Fibroblast of lung (primary cell): Measurements from ENCODE around the gene UGGT1. TPM values are rescaled to one million over a fixed set of nuclear protein-coding genes. Genes with fewer than 3 reads are reported as not detected.

Experiments used
- DNase-seq, 2 donors: peaks; one replicate each; pipeline versions ENCODE4 v3.0.0 to v3.0.0-alpha.2; 2010; ENCODE audit warnings: low read depth in 2 of 2
- H2AFZ ChIP-seq: 2 replicates; pipeline ENCODE4 v1.5.1; 2012; ENCODE audit warnings: low read length, control low read depth, inconsistent platforms
- H3K27ac ChIP-seq: 2 replicates; pipeline ENCODE4 v1.5.1; 2011; ENCODE audit warnings: low read length, control low read depth; ENCODE audit not compliant: insufficient read depth
- H3K27me3 ChIP-seq: 2 replicates; pipeline ENCODE4 v1.5.1; 2011; ENCODE audit warnings: mild to moderate bottlenecking, low read length; ENCODE audit not compliant: control insufficient read depth, insufficient read depth
- H3K36me3 ChIP-seq: 2 replicates; pipeline ENCODE4 v1.5.1; 2011; ENCODE audit warnings: low read length; ENCODE audit not compliant: control insufficient read depth, insufficient read depth
- H3K4me1 ChIP-seq: 2 replicates; pipeline ENCODE4 v1.5.1; 2011; ENCODE audit warnings: low read length; ENCODE audit not compliant: control insufficient read depth, insufficient read depth; ENCODE audit errors: extremely low read depth
- H3K4me2 ChIP-seq: 2 replicates; pipeline ENCODE4 v1.5.1; 2011; ENCODE audit warnings: low read length, control low read depth; ENCODE audit not compliant: insufficient read depth; ENCODE audit errors: extremely low read depth
- H3K4me3 ChIP-seq, 4 experiments: fragments of 200-600 bp in 1 of 4; sonication (generic) in 1 of 4; replicated peaks in 1 of 4; 2 replicates each; pipeline ENCODE4 v1.5.1; 2011 to 2016; ENCODE audit warnings: low read length in 4 of 4, low read depth in 3 of 4, mild to moderate bottlenecking in 3 of 4, control low read depth in 2 of 4, inconsistent platforms in 1 of 4, mixed read lengths in 1 of 4; ENCODE audit not compliant: insufficient read depth in 1 of 4; ENCODE audit errors: control extremely low read depth in 1 of 4
- H3K79me2 ChIP-seq: 2 replicates; pipeline ENCODE4 v1.5.1; 2012; ENCODE audit warnings: mild to moderate bottlenecking, low read length, inconsistent platforms; ENCODE audit not compliant: control insufficient read depth, insufficient read depth
- H3K9ac ChIP-seq: 2 replicates; pipeline ENCODE4 v1.5.1; 2011; ENCODE audit warnings: mild to moderate bottlenecking, low read length, control low read depth; ENCODE audit not compliant: insufficient read depth
- H3K9me3 ChIP-seq: 2 replicates; pipeline ENCODE4 v1.5.1; 2012; ENCODE audit warnings: low read depth, low read length; ENCODE audit not compliant: control insufficient read depth, insufficient read depth
- H4K20me1 ChIP-seq: 2 replicates; pipeline ENCODE4 v1.5.1; 2011; ENCODE audit warnings: low read length; ENCODE audit not compliant: control insufficient read depth, insufficient read depth; ENCODE audit errors: extremely low read depth
- EZH2 ChIP-seq: IDR thresholded peaks from 2 replicates; pipeline ENCODE4 v1.5.1; 2012; ENCODE audit warnings: low read length, control low read depth, mild to moderate bottlenecking; ENCODE audit errors: missing control alignments
- polyA minus RNA-seq: library from RNA; depleted of rRNA, polyadenylated mRNA; stranded (reverse); fragments of >200 nt; gene quantifications from 2 replicates; pipeline ENCODE4 v1.2.3, GENCODE V29; 2011; ENCODE audit warnings: low replicate concordance
- polyA plus RNA-seq, 2 donors: library from polyadenylated mRNA; depleted of rRNA in 1 of 2; stranded (reverse) in 1 of 2; unstranded in 1 of 2; fragments of >200 nt; gene quantifications; 2 replicates each; pipeline ENCODE4 v1.2.1, GENCODE V29; 2011 to 2012; ENCODE audit warnings: missing spikeins in 1 of 2
- total RNA-seq: library from RNA; depleted of rRNA; stranded (reverse); fragments of >200 nt; gene quantifications from 2 replicates; pipeline ENCODE4 v1.2.1, GENCODE V29; 2014
- TF ChIP-seq, protein P1 (sequence below), 2 donors: IDR thresholded peaks in 1 of 2; conservative IDR thresholded peaks in 1 of 2; 1 replicate in 1 of 2; 2 replicates in 1 of 2; pipeline ENCODE4 v1.5.1; 2011 to 2012; ENCODE audit warnings: low read length in 2 of 2, control low read depth in 1 of 2, inconsistent platforms in 1 of 2, low read depth in 1 of 2, mild to moderate bottlenecking in 1 of 2

Gene UGGT1
- total RNA-seq = 62.1 and 87.9 TPM in 2 replicates
- polyA plus RNA-seq = 58.1 and 59.3 TPM in 2 replicates
- 31.8 and 39.4 TPM in 2 replicates for polyA plus RNA-seq (2012)
- polyA minus RNA-seq = 19.8 and 26.9 TPM in 2 replicates

GRCh38 chr2:128090945-128091725 lies at the start of gene UGGT1:
UGGT1 (plus strand) TSS chr2:128091200; CDS start chr2:128091358, 158 bp downstream.
- H3K4me3 ChIP-seq = peak within 1 kb of the TSS; percentile 74 to 97 (median 87)
- H3K4me2 ChIP-seq = peak within 1 kb of the TSS; percentile 97
- H3K79me2 ChIP-seq = peaks cover 46% of the 10 kb centered on the region
- H3K4me1 ChIP-seq = no peaks in the 10 kb centered on the region
- H3K27ac ChIP-seq = peak within 1 kb of the TSS; percentile 78
- no peaks in the 10 kb centered on the region for H3K36me3 ChIP-seq
- peak; percentile 97 for DNase-seq
- H2AFZ ChIP-seq = peak within 1 kb of the TSS; percentile 88
- no peak for TF ChIP-seq EZH2
- TF ChIP-seq, protein P1, sequence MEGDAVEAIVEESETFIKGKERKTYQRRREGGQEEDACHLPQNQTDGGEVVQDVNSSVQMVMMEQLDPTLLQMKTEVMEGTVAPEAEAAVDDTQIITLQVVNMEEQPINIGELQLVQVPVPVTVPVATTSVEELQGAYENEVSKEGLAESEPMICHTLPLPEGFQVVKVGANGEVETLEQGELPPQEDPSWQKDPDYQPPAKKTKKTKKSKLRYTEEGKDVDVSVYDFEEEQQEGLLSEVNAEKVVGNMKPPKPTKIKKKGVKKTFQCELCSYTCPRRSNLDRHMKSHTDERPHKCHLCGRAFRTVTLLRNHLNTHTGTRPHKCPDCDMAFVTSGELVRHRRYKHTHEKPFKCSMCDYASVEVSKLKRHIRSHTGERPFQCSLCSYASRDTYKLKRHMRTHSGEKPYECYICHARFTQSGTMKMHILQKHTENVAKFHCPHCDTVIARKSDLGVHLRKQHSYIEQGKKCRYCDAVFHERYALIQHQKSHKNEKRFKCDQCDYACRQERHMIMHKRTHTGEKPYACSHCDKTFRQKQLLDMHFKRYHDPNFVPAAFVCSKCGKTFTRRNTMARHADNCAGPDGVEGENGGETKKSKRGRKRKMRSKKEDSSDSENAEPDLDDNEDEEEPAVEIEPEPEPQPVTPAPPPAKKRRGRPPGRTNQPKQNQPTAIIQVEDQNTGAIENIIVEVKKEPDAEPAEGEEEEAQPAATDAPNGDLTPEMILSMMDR (conservative IDR thresholded peaks at IDR 0.05 in 1 of 2, IDR thresholded peaks at IDR 0.05 in 1 of 2; ENCODE audit: low read depth in 1 of 2, low read length in 2 of 2) = no peak
- H3K9ac ChIP-seq = peak within 1 kb of the TSS; percentile 95
- no peaks in the 10 kb centered on the region for H3K27me3 ChIP-seq
- H3K9me3 ChIP-seq = no peaks in the 10 kb centered on the region
- no peaks in the 10 kb centered on the region for H4K20me1 ChIP-seq

DNA sequence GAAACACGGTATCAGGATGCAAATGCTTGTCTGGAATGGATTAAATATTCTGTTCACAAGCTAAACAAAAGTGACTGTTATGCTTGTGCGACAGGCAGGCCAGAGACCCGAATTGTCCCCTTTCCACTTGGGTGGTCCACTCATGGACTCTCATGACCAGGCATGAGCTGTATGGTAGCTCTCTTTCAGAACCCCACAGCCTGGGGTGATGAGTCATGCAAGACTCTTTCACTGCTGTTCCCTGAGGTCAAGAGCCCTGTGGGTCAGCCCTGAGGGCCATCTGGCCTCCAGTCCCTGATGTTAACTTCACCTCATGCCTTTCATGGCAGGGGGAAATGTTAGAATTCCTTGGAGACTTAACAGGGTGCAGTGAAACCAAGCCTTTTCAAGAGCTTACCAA lies 49.4 kb upstream of the UGGT1 start:
- TF ChIP-seq, protein P1 (conservative IDR thresholded peaks at IDR 0.05 in 1 of 2, IDR thresholded peaks at IDR 0.05 in 1 of 2; ENCODE audit: low read depth in 1 of 2, low read length in 2 of 2) = no peak
- no peak for TF ChIP-seq EZH2
- Histone ChIP-seq H3K4me2 (no peak overlapping the region), H3K9ac (no peak overlapping the region), H3K4me1 (no peaks in the 10 kb centered on the region), H3K4me3 (no peak overlapping the region), H3K27ac (no peak overlapping the region), H3K9me3 (no peaks in the 10 kb centered on the region), H3K27me3 (no peaks in the 10 kb centered on the region), H2AFZ (no peak overlapping the region), H4K20me1 (no peaks in the 10 kb centered on the region), H3K79me2 (no peaks in the 10 kb centered on the region), H3K36me3 (no peaks in the 10 kb centered on the region)
- no peak for DNase-seq

GRCh38 chr2:128043041-128043440 lies 48.0 kb upstream of the UGGT1 start:
- H3K79me2 ChIP-seq = no peaks in the 10 kb centered on the region
- H3K9me3 ChIP-seq = no peaks in the 10 kb centered on the region
- H3K27me3 ChIP-seq = no peaks in the 10 kb centered on the region
- no peaks in the 10 kb centered on the region for H3K36me3 ChIP-seq
- no peak for DNase-seq
- no peak overlapping the region for H3K27ac ChIP-seq
- no peak overlapping the region for H3K4me3 ChIP-seq
- no peaks in the 10 kb centered on the region for H4K20me1 ChIP-seq
- no peak overlapping the region for H3K4me2 ChIP-seq
- no peak overlapping the region for H3K9ac ChIP-seq
- H2AFZ ChIP-seq = no peak overlapping the region
- H3K4me1 ChIP-seq = no peaks in the 10 kb centered on the region
- TF ChIP-seq, protein P1 (conservative IDR thresholded peaks at IDR 0.05 in 1 of 2, IDR thresholded peaks at IDR 0.05 in 1 of 2; ENCODE audit: low read depth in 1 of 2, low read length in 2 of 2) = no peak
- no peak for TF ChIP-seq EZH2
